ENCODE measurements around the gene PKP3. TPM values are rescaled to one million over a fixed set of nuclear protein-coding genes. Genes with fewer than 3 reads are reported as not detected.

PKP3 gene
- total RNA-seq, 2 donors from 2014 or later, result 2.0 to 5.9 TPM

GRCh38 chr11:403761-404431 lies 9.9 kb downstream of the PKP3 start:
- DNase-seq (ENCODE audit: low spot score), result no peak
- no peak overlapping the region for H3K27ac ChIP-seq
- no peaks in the 10 kb centered on the region for H3K9me3 ChIP-seq
- H3K27me3 ChIP-seq (replicated peaks; ENCODE audit: insufficient read depth), result no peaks in the 10 kb centered on the region
- H3K36me3 ChIP-seq, result no peaks in the 10 kb centered on the region
- no peak for TF ChIP-seq CTCF (IDR thresholded peaks at IDR 0.05)
- peaks cover 6 to 13% of the 10 kb centered on the region in 2 donors for H3K4me1 ChIP-seq (ENCODE audit: control insufficient read depth in 1 of 2, low read depth in 2 of 2)
- no peak overlapping the region for H3K4me3 ChIP-seq
- ATAC-seq (ENCODE audit: insufficient number of reproducible peaks, low FRiP score, low read depth), result no peak

GRCh38 chr11:404551-405264 lies 10.7 kb downstream of the PKP3 start:
- Histone ChIP-seq H3K36me3 (no peaks in the 10 kb centered on the region), H3K4me1 (ENCODE audit: control insufficient read depth in 1 of 2, low read depth in 2 of 2) (peaks cover 6 to 13% of the 10 kb centered on the region in 2 donors), H3K27me3 (replicated peaks; ENCODE audit: insufficient read depth) (no peaks in the 10 kb centered on the region), H3K9me3 (no peaks in the 10 kb centered on the region), H3K27ac (no peak overlapping the region), H3K4me3 (no peak overlapping the region)
- TF ChIP-seq CTCF (IDR thresholded peaks at IDR 0.05), result no peak
- DNase-seq (ENCODE audit: low spot score) (no peak), ATAC-seq (ENCODE audit: insufficient number of reproducible peaks, low FRiP score, low read depth) (no peak)

- no peak for ATAC-seq (ENCODE audit: insufficient number of reproducible peaks, low FRiP score, low read depth)
- no peak for DNase-seq (ENCODE audit: low spot score)
- H3K27ac ChIP-seq, result no peak overlapping the region
Measured at GRCh38 chr11:405323-405953, 11.4 kb downstream of the PKP3 start.

GRCh38 chr11:405954-406795 lies 12.2 kb downstream of the PKP3 start:
- peak overlapping the region in 1 of 2 donors; percentile 26 for H3K27ac ChIP-seq
- peak overlapping the region; percentile 86 for H3K4me3 ChIP-seq
- no peaks in the 10 kb centered on the region for H3K36me3 ChIP-seq
- TF ChIP-seq CTCF (IDR thresholded peaks at IDR 0.05), result no peak
- DNase-seq (ENCODE audit: low spot score) (no peak), ATAC-seq (ENCODE audit: insufficient number of reproducible peaks, low FRiP score, low read depth) (no peak)
- H3K9me3 ChIP-seq, result no peaks in the 10 kb centered on the region
- H3K4me1 ChIP-seq (ENCODE audit: control insufficient read depth in 1 of 2, low read depth in 2 of 2), result peaks cover 6 to 13% of the 10 kb centered on the region in 2 donors
- H3K27me3 ChIP-seq (replicated peaks; ENCODE audit: insufficient read depth), result no peaks in the 10 kb centered on the region

More at GRCh38 chr11:405323-405953, 11.4 kb downstream of the PKP3 start:
- H3K4me1 ChIP-seq (ENCODE audit: control insufficient read depth in 1 of 2, low read depth in 2 of 2), result peaks cover 6 to 13% of the 10 kb centered on the region in 2 donors
- H3K4me3 ChIP-seq, result no peak overlapping the region
- no peaks in the 10 kb centered on the region for H3K9me3 ChIP-seq
- H3K36me3 ChIP-seq, result no peaks in the 10 kb centered on the region
- no peaks in the 10 kb centered on the region for H3K27me3 ChIP-seq (replicated peaks; ENCODE audit: insufficient read depth)
- no peak for TF ChIP-seq CTCF (IDR thresholded peaks at IDR 0.05)

Data from thoracic aorta (tissue), 2 donors.